Gastroesophageal sphincter (tissue), 4 donors: ENCODE data around the gene GRIK2. TPM values are rescaled to one million over a fixed set of nuclear protein-coding genes. Genes with fewer than 3 reads are reported as not detected.

Experiments used
- ATAC-seq: fragments of 150-250 bp; one replicate; pipeline ENCODE4 v1.9.1; 2016; ENCODE audit warnings: mild to moderate bottlenecking, moderate library complexity
- H3K27ac ChIP-seq, 4 donors: fragments of 200-600 bp; sonication (generic) in 3 of 4; 1 replicate in 3 of 4; 2 replicates in 1 of 4; pipeline ENCODE4 v1.5.1; 2016 to 2019
- H3K27me3 ChIP-seq: fragments of 200-600 bp; sonication (generic); one replicate; pipeline ENCODE4 v1.5.1; 2019
- H3K36me3 ChIP-seq, 2 donors: fragments of 200-600 bp; sonication (generic); one replicate each; pipeline ENCODE4 v1.5.1; 2019; ENCODE audit warnings: control low read depth in 1 of 2
- H3K4me1 ChIP-seq, 3 donors: fragments of 200-600 bp; sonication (generic); 1 replicate in 2 of 3; 2 replicates in 1 of 3; pipeline ENCODE4 v1.5.1; 2016 to 2019; ENCODE audit warnings: control low read depth in 2 of 3
- H3K4me3 ChIP-seq, 2 donors: fragments of 200-600 bp; sonication (generic); one replicate each; pipeline ENCODE4 v1.5.1; 2019; ENCODE audit warnings: mild to moderate bottlenecking in 1 of 2, moderate library complexity in 1 of 2
- H3K9me3 ChIP-seq, 3 donors: fragments of 200-600 bp; sonication (generic); one replicate each; pipeline ENCODE4 v1.5.1; 2017 to 2019; ENCODE audit warnings: control low read depth in 2 of 3
- CTCF ChIP-seq, 4 experiments: fragments of 200-600 bp in 2 of 4; fragments of 450-650 bp in 2 of 4; sonication (generic) in 1 of 4; IDR thresholded peaks; one replicate each; pipeline ENCODE4 v1.5.1; 2017 to 2019; ENCODE audit warnings: antibody characterized with exemption in 4 of 4, mild to moderate bottlenecking in 2 of 4, moderate library complexity in 2 of 4
- EP300 ChIP-seq: sonication (generic); formaldehyde crosslinking; IDR thresholded peaks from one replicate; pipeline ENCODE4 v1.6.1; 2017; ENCODE audit warnings: antibody characterized with exemption, mild to moderate bottlenecking
- POLR2A ChIP-seq, 2 donors: fragments of 450-650 bp; IDR thresholded peaks; one replicate each; pipeline ENCODE4 v1.6.1; 2017; ENCODE audit warnings: antibody characterized with exemption in 2 of 2, mild to moderate bottlenecking in 2 of 2, moderate library complexity in 1 of 2
- POLR2AphosphoS5 ChIP-seq: sonication (generic); formaldehyde crosslinking; IDR thresholded peaks from one replicate; pipeline ENCODE4 v1.6.1; 2017; ENCODE audit warnings: antibody characterized with exemption
- WGBS, 2 donors: methylation state at CpG; one replicate each; pipeline ENCODE4 v1.1.5; 2018; ENCODE audit warnings: low coverage in 1 of 2; 5-methylcytosine and 5-hydroxymethylcytosine counted together
- total RNA-seq, 4 donors: library from RNA; depleted of rRNA; stranded (reverse); fragments of >200 nt; gene quantifications; one replicate each; pipeline ENCODE4 v1.1.0, GENCODE V29; 2016

The GRIK2 gene
- total RNA-seq, 4 donors from 2014 or later = 0.82 to 2.2 (median 1.0) TPM

GRCh38 chr6:101686653-101687052 lies 293.1 kb downstream of the GRIK2 start:
- H3K27ac ChIP-seq = no peak overlapping the region
- 87 to 96% methylated on average over 3 of the region's 3 CpGs for WGBS, 2 donors
- H3K4me3 ChIP-seq = no peak overlapping the region
- TF ChIP-seq EP300 = no peak
- no peak for TF ChIP-seq POLR2AphosphoS5
- no peak for TF ChIP-seq POLR2A (IDR thresholded peaks at IDR 0.05)
- no peak for TF ChIP-seq CTCF (IDR thresholded peaks at IDR 0.05)
- no peaks in the 10 kb centered on the region for H3K4me1 ChIP-seq
- H3K9me3 ChIP-seq = no peaks in the 10 kb centered on the region
- no peaks in the 10 kb centered on the region for H3K36me3 ChIP-seq
- no peak for ATAC-seq
- no peaks in the 10 kb centered on the region for H3K27me3 ChIP-seq

GRCh38 chr6:101689156-101689555 lies 295.6 kb downstream of the GRIK2 start:
- Histone ChIP-seq H3K9me3 (no peaks in the 10 kb centered on the region), H3K4me3 (no peak overlapping the region), H3K27ac (no peak overlapping the region), H3K4me1 (no peaks in the 10 kb centered on the region), H3K27me3 (no peaks in the 10 kb centered on the region), H3K36me3 (no peaks in the 10 kb centered on the region)
- WGBS, 2 donors = 91 to 93% methylated on average over 1 of the region's 1 CpG
- no peak for ATAC-seq
- TF ChIP-seq POLR2AphosphoS5 = no peak
- no peak for TF ChIP-seq POLR2A (IDR thresholded peaks at IDR 0.05)
- no peak for TF ChIP-seq CTCF (IDR thresholded peaks at IDR 0.05)
- TF ChIP-seq EP300 = no peak

- no peaks in the 10 kb centered on the region for H3K27me3 ChIP-seq
- TF ChIP-seq EP300 (no peak), CTCF (IDR thresholded peaks at IDR 0.05) (no peak)
- no peak overlapping the region for H3K4me3 ChIP-seq
- no peak overlapping the region for H3K27ac ChIP-seq
- H3K9me3 ChIP-seq = no peaks in the 10 kb centered on the region
- ATAC-seq = no peak
- no peaks in the 10 kb centered on the region for H3K4me1 ChIP-seq
- 90 to 100% methylated on average over 2 of the region's 2 CpGs for WGBS, 2 donors
- no peaks in the 10 kb centered on the region for H3K36me3 ChIP-seq
These were observed 296.2 kb downstream of the GRIK2 start for GRCh38 chr6:101689695-101690094.

- no peak for ATAC-seq
- Histone ChIP-seq H3K9me3 (no peaks in the 10 kb centered on the region), H3K4me3 (no peak overlapping the region), H3K4me1 (no peaks in the 10 kb centered on the region), H3K36me3 (no peaks in the 10 kb centered on the region), H3K27me3 (no peaks in the 10 kb centered on the region), H3K27ac (no peak overlapping the region)
- WGBS, 2 donors = 79 to 88% methylated on average over 2 to 3 of the region's 3 CpGs
- TF ChIP-seq POLR2A (IDR thresholded peaks at IDR 0.05) = no peak
- TF ChIP-seq EP300 = no peak
- no peak for TF ChIP-seq CTCF (IDR thresholded peaks at IDR 0.05)
These were observed 307.1 kb downstream of the GRIK2 start for GRCh38 chr6:101700655-101701054.

- no peak for ATAC-seq
- WGBS, 2 donors = 91 to 94% methylated on average over 2 of the region's 2 CpGs
- H3K27ac ChIP-seq = no peak overlapping the region
- TF ChIP-seq CTCF (IDR thresholded peaks at IDR 0.05) = no peak
- no peak for TF ChIP-seq EP300
- no peak for TF ChIP-seq POLR2A (IDR thresholded peaks at IDR 0.05)
- H3K4me1 ChIP-seq = no peaks in the 10 kb centered on the region
- no peaks in the 10 kb centered on the region for H3K27me3 ChIP-seq
- H3K36me3 ChIP-seq = no peaks in the 10 kb centered on the region
- H3K9me3 ChIP-seq = no peaks in the 10 kb centered on the region
- H3K4me3 ChIP-seq = no peak overlapping the region
These were observed 309.8 kb downstream of the GRIK2 start for GRCh38 chr6:101703311-101703710.
